ENCODE results near the gene SLC7A14. TPM values are rescaled to one million over a fixed set of nuclear protein-coding genes. Genes with fewer than 3 reads are reported as not detected.

The SLC7A14 gene
- total and polyA plus RNA-seq, 9 donors = under 0.01 to 0.62 (median 0.20) TPM; not detected in 2

GRCh38 chr3:170523248-170523647 is 62.6 kb downstream of the SLC7A14 start:
- H3K36me3 ChIP-seq (ENCODE audit: control insufficient read depth, insufficient read depth, low read length) = no peaks in the 10 kb centered on the region
- no peak for DNase-seq
- peaks cover 3% of the 10 kb centered on the region for H3K4me1 ChIP-seq (ENCODE audit: control insufficient read depth, insufficient read depth, low read length)
- no peaks in the 10 kb centered on the region for H3K27me3 ChIP-seq (ENCODE audit: control insufficient read depth, insufficient read depth, low read length)
- no peaks in the 10 kb centered on the region for H3K9me3 ChIP-seq (replicated peaks; ENCODE audit: control insufficient read depth, low read depth, low read length)
- no peak overlapping the region for H3K4me3 ChIP-seq (ENCODE audit: low read length)
- 70% methylated on average over 2 of the region's 2 CpGs for WGBS (ENCODE audit: insufficient coverage)
- no peak overlapping the region for H3K27ac ChIP-seq (ENCODE audit: low read length)

GRCh38 chr3:170522201-170522600 is 63.7 kb downstream of the SLC7A14 start:
- no peaks in the 10 kb centered on the region for H3K27me3 ChIP-seq (ENCODE audit: control insufficient read depth, insufficient read depth, low read length)
- DNase-seq = no peak
- H3K4me3 ChIP-seq (ENCODE audit: low read length) = no peak overlapping the region
- H3K36me3 ChIP-seq (ENCODE audit: control insufficient read depth, insufficient read depth, low read length) = no peaks in the 10 kb centered on the region
- no peak overlapping the region for H3K27ac ChIP-seq (ENCODE audit: low read length)
- no peaks in the 10 kb centered on the region for H3K9me3 ChIP-seq (replicated peaks; ENCODE audit: control insufficient read depth, low read depth, low read length)
- H3K4me1 ChIP-seq (ENCODE audit: control insufficient read depth, insufficient read depth, low read length) = peaks cover 3% of the 10 kb centered on the region
- no CpG with 5 or more reads among the region's 2 CpGs for whole genome bisulfite sequencing (ENCODE audit: insufficient coverage)

- no peak for DNase-seq
- no peaks in the 10 kb centered on the region for H3K9me3 ChIP-seq (replicated peaks; ENCODE audit: control insufficient read depth, low read depth, low read length)
- no peak overlapping the region for H3K4me3 ChIP-seq (ENCODE audit: low read length)
- WGBS (ENCODE audit: insufficient coverage) = 36% methylated on average over 2 of the region's 2 CpGs
- H3K27me3 ChIP-seq (ENCODE audit: control insufficient read depth, insufficient read depth, low read length) = no peaks in the 10 kb centered on the region
- no peaks in the 10 kb centered on the region for H3K36me3 ChIP-seq (ENCODE audit: control insufficient read depth, insufficient read depth, low read length)
- peaks cover 3% of the 10 kb centered on the region for H3K4me1 ChIP-seq (ENCODE audit: control insufficient read depth, insufficient read depth, low read length)
- no peak overlapping the region for H3K27ac ChIP-seq (ENCODE audit: low read length)
These were observed 64.9 kb downstream of the SLC7A14 start for GRCh38 chr3:170520996-170521395.

GRCh38 chr3:170517242-170517945 is 68.5 kb downstream of the SLC7A14 start:
- no peak overlapping the region for H3K4me3 ChIP-seq (ENCODE audit: low read length)
- H3K27ac ChIP-seq (ENCODE audit: low read length) = no peak overlapping the region
- no peaks in the 10 kb centered on the region for H3K4me1 ChIP-seq (ENCODE audit: control insufficient read depth, insufficient read depth, low read length)
- no peaks in the 10 kb centered on the region for H3K27me3 ChIP-seq (ENCODE audit: control insufficient read depth, insufficient read depth, low read length)
- H3K36me3 ChIP-seq (ENCODE audit: control insufficient read depth, insufficient read depth, low read length) = no peaks in the 10 kb centered on the region
- no peaks in the 10 kb centered on the region for H3K9me3 ChIP-seq (replicated peaks; ENCODE audit: control insufficient read depth, low read depth, low read length)
- WGBS (ENCODE audit: insufficient coverage) = no CpG with 5 or more reads among the region's 3 CpGs
- DNase-seq = no peak

GRCh38 chr3:170513642-170514041 is 72.2 kb downstream of the SLC7A14 start:
- WGBS (ENCODE audit: insufficient coverage) = no CpG with 5 or more reads among the region's 2 CpGs
- H3K9me3 ChIP-seq (replicated peaks; ENCODE audit: control insufficient read depth, low read depth, low read length) = no peaks in the 10 kb centered on the region
- H3K27ac ChIP-seq (ENCODE audit: low read length) = no peak overlapping the region
- H3K4me1 ChIP-seq (ENCODE audit: control insufficient read depth, insufficient read depth, low read length) = no peaks in the 10 kb centered on the region
- no peaks in the 10 kb centered on the region for H3K27me3 ChIP-seq (ENCODE audit: control insufficient read depth, insufficient read depth, low read length)
- H3K4me3 ChIP-seq (ENCODE audit: low read length) = no peak overlapping the region
- no peaks in the 10 kb centered on the region for H3K36me3 ChIP-seq (ENCODE audit: control insufficient read depth, insufficient read depth, low read length)
- DNase-seq = no peak

- 75% methylated on average over 2 of the region's 4 CpGs for WGBS (ENCODE audit: insufficient coverage)
- Histone ChIP-seq H3K36me3 (ENCODE audit: control insufficient read depth, insufficient read depth, low read length) (no peaks in the 10 kb centered on the region), H3K4me1 (ENCODE audit: control insufficient read depth, insufficient read depth, low read length) (no peaks in the 10 kb centered on the region), H3K27me3 (ENCODE audit: control insufficient read depth, insufficient read depth, low read length) (no peaks in the 10 kb centered on the region), H3K4me3 (ENCODE audit: low read length) (no peak overlapping the region), H3K9me3 (replicated peaks; ENCODE audit: control insufficient read depth, low read depth, low read length) (no peaks in the 10 kb centered on the region), H3K27ac (ENCODE audit: low read length) (no peak overlapping the region)
- no peak for DNase-seq
These were observed 74.5 kb downstream of the SLC7A14 start for GRCh38 chr3:170511371-170511770.

GRCh38 chr3:170508839-170509238 is 77.0 kb downstream of the SLC7A14 start:
- no peak for DNase-seq
- Histone ChIP-seq H3K27me3 (ENCODE audit: control insufficient read depth, insufficient read depth, low read length) (no peaks in the 10 kb centered on the region), H3K9me3 (replicated peaks; ENCODE audit: control insufficient read depth, low read depth, low read length) (no peaks in the 10 kb centered on the region), H3K36me3 (ENCODE audit: control insufficient read depth, insufficient read depth, low read length) (no peaks in the 10 kb centered on the region), H3K27ac (ENCODE audit: low read length) (no peak overlapping the region), H3K4me3 (ENCODE audit: low read length) (no peak overlapping the region), H3K4me1 (ENCODE audit: control insufficient read depth, insufficient read depth, low read length) (no peaks in the 10 kb centered on the region)
- WGBS (ENCODE audit: insufficient coverage) = no CpG with 5 or more reads among the region's 4 CpGs

GRCh38 chr3:170508291-170508690 is 77.6 kb downstream of the SLC7A14 start:
- no peaks in the 10 kb centered on the region for H3K27me3 ChIP-seq (ENCODE audit: control insufficient read depth, insufficient read depth, low read length)
- WGBS (ENCODE audit: insufficient coverage) = 89% methylated on average over 4 of the region's 5 CpGs
- no peaks in the 10 kb centered on the region for H3K4me1 ChIP-seq (ENCODE audit: control insufficient read depth, insufficient read depth, low read length)
- no peak for DNase-seq
- H3K36me3 ChIP-seq (ENCODE audit: control insufficient read depth, insufficient read depth, low read length) = no peaks in the 10 kb centered on the region
- H3K9me3 ChIP-seq (replicated peaks; ENCODE audit: control insufficient read depth, low read depth, low read length) = no peaks in the 10 kb centered on the region
- no peak overlapping the region for H3K27ac ChIP-seq (ENCODE audit: low read length)
- H3K4me3 ChIP-seq (ENCODE audit: low read length) = no peak overlapping the region

- Histone ChIP-seq H3K27ac (ENCODE audit: low read length) (no peak overlapping the region), H3K27me3 (ENCODE audit: control insufficient read depth, insufficient read depth, low read length) (no peaks in the 10 kb centered on the region), H3K9me3 (replicated peaks; ENCODE audit: control insufficient read depth, low read depth, low read length) (no peaks in the 10 kb centered on the region), H3K4me1 (ENCODE audit: control insufficient read depth, insufficient read depth, low read length) (no peaks in the 10 kb centered on the region), H3K4me3 (ENCODE audit: low read length) (no peak overlapping the region), H3K36me3 (ENCODE audit: control insufficient read depth, insufficient read depth, low read length) (no peaks in the 10 kb centered on the region)
- DNase-seq = no peak
- 75% methylated on average over 3 of the region's 3 CpGs for WGBS (ENCODE audit: insufficient coverage)
These were observed 78.8 kb downstream of the SLC7A14 start for GRCh38 chr3:170507063-170507462.

- DNase-seq = no peak
- WGBS (ENCODE audit: insufficient coverage) = no CpG with 5 or more reads among the region's 2 CpGs
- no peaks in the 10 kb centered on the region for H3K27me3 ChIP-seq (ENCODE audit: control insufficient read depth, insufficient read depth, low read length)
- H3K36me3 ChIP-seq (ENCODE audit: control insufficient read depth, insufficient read depth, low read length) = no peaks in the 10 kb centered on the region
- no peak overlapping the region for H3K27ac ChIP-seq (ENCODE audit: low read length)
- no peak overlapping the region for H3K4me3 ChIP-seq (ENCODE audit: low read length)
- no peaks in the 10 kb centered on the region for H3K9me3 ChIP-seq (replicated peaks; ENCODE audit: control insufficient read depth, low read depth, low read length)
- H3K4me1 ChIP-seq (ENCODE audit: control insufficient read depth, insufficient read depth, low read length) = no peaks in the 10 kb centered on the region
These were observed 79.3 kb downstream of the SLC7A14 start for GRCh38 chr3:170506556-170506955.

GRCh38 chr3:170502297-170502696 is 83.6 kb downstream of the SLC7A14 start:
- no peaks in the 10 kb centered on the region for H3K4me1 ChIP-seq (ENCODE audit: control insufficient read depth, insufficient read depth, low read length)
- no peaks in the 10 kb centered on the region for H3K27me3 ChIP-seq (ENCODE audit: control insufficient read depth, insufficient read depth, low read length)
- no peak overlapping the region for H3K27ac ChIP-seq (ENCODE audit: low read length)
- H3K36me3 ChIP-seq (ENCODE audit: control insufficient read depth, insufficient read depth, low read length) = no peaks in the 10 kb centered on the region
- no peaks in the 10 kb centered on the region for H3K9me3 ChIP-seq (replicated peaks; ENCODE audit: control insufficient read depth, low read depth, low read length)
- DNase-seq = peak; percentile 26
- H3K4me3 ChIP-seq (ENCODE audit: low read length) = no peak overlapping the region
- no CpG with 5 or more reads among the region's 1 CpG for WGBS (ENCODE audit: insufficient coverage)
